IMR-90 (cell line): ENCODE data around the gene PREP. TPM values are rescaled to one million over a fixed set of nuclear protein-coding genes. Genes with fewer than 3 reads are reported as not detected.

Source experiments
- ATAC-seq: fragments of 200-7000 bp; cut with Tn5 transposase; 2 replicates; pipeline ENCODE4 v1.9.1; 2020; ENCODE audit warnings: low read depth, mild to moderate bottlenecking, moderate library complexity
- BruUV-seq: library from RNA; stranded (reverse); fragments of 400-500 nt; replicated peaks from 2 replicates; lab custom pipeline; 2021; lab: Mats Ljungman, UMichigan
- CTCF ChIA-PET: fragments of 300-600 bp; formaldehyde crosslinking; extraction: SDS; loops from one replicate; lab custom pipeline; 2021; ENCODE audit warnings: antibody characterized with exemption; lab: Yijun Ruan, JAX
- POLR2A ChIA-PET: fragments of 300-600 bp; sonication (Branson Sonifier 250); formaldehyde crosslinking; loops from one replicate; lab custom pipeline; 2022; ENCODE audit warnings: antibody characterized with exemption; ENCODE audit not compliant: unreplicated experiment; lab: Charles Lee
- DNase-seq: peaks from one replicate; pipeline ENCODE4 v3.0.0; 2013
- H2AFZ ChIP-seq: replicated peaks from 2 replicates; pipeline ENCODE3; 2013; ENCODE audit warnings: low read length, mild to moderate bottlenecking; ENCODE audit not compliant: poor library complexity
- H2AK5ac ChIP-seq: 2 replicates; pipeline ENCODE4 v1.6.1; 2013; ENCODE audit warnings: low read depth, low read length, inconsistent platforms
- H2AK9ac ChIP-seq: replicated peaks from 2 replicates; pipeline ENCODE3; 2013; ENCODE audit warnings: mild to moderate bottlenecking, low read depth, low read length, moderate library complexity; ENCODE audit not compliant: poor library complexity
- H2BK120ac ChIP-seq: 2 replicates; pipeline ENCODE4 v1.6.1; 2013; ENCODE audit warnings: low read depth, low read length, inconsistent platforms
- H2BK15ac ChIP-seq: 3 replicates; pipeline ENCODE4 v1.6.1; 2013; ENCODE audit warnings: low read depth, low read length, inconsistent platforms
- H2BK20ac ChIP-seq: 2 replicates; pipeline ENCODE4 v1.6.1; 2013; ENCODE audit warnings: low read depth, mild to moderate bottlenecking, inconsistent platforms, low read length, moderate library complexity
- H2BK5ac ChIP-seq: 2 replicates; pipeline ENCODE4 v1.6.1; 2013; ENCODE audit warnings: mild to moderate bottlenecking, low read depth, low read length, inconsistent platforms; ENCODE audit not compliant: poor library complexity, severe bottlenecking
- H3K14ac ChIP-seq: replicated peaks from 2 replicates; pipeline ENCODE4 v1.6.1; 2013; ENCODE audit warnings: low read depth, low read length, inconsistent platforms
- H3K18ac ChIP-seq: 2 replicates; pipeline ENCODE4 v1.6.1; 2013; ENCODE audit warnings: low read depth, low read length, control low read depth
- H3K23ac ChIP-seq: 2 replicates; pipeline ENCODE4 v1.6.1; 2013; ENCODE audit warnings: low read depth, low read length, inconsistent platforms
- H3K27ac ChIP-seq: 2 replicates; pipeline ENCODE4 v1.5.1; 2013; ENCODE audit warnings: mild to moderate bottlenecking, control low read depth, low read length; ENCODE audit not compliant: insufficient read depth
- H3K27me3 ChIP-seq: 2 replicates; pipeline ENCODE4 v1.6.1; 2013; ENCODE audit warnings: low read length; ENCODE audit not compliant: control insufficient read depth, insufficient read depth
- H3K36me3 ChIP-seq: 2 replicates; pipeline ENCODE4 v1.6.1; 2013; ENCODE audit warnings: low read length, mixed read lengths; ENCODE audit not compliant: control insufficient read depth, insufficient read depth
- H3K4ac ChIP-seq: 2 replicates; pipeline ENCODE4 v1.6.1; 2013; ENCODE audit warnings: low read depth, low read length, inconsistent platforms
- H3K4me1 ChIP-seq: 2 replicates; pipeline ENCODE4 v1.6.1; 2013; ENCODE audit warnings: low read length, mixed read lengths; ENCODE audit not compliant: control insufficient read depth, insufficient read depth
- H3K4me2 ChIP-seq: 2 replicates; pipeline ENCODE4 v1.6.1; 2013; ENCODE audit warnings: low read depth, mild to moderate bottlenecking, control low read depth, low read length, moderate library complexity
- H3K4me3 ChIP-seq: 2 replicates; pipeline ENCODE4 v1.5.1; 2013; ENCODE audit warnings: low read depth, mild to moderate bottlenecking, control low read depth, low read length, moderate library complexity; ENCODE audit not compliant: insufficient read depth
- H3K56ac ChIP-seq: 2 replicates; pipeline ENCODE4 v1.6.1; 2013; ENCODE audit warnings: low read length, inconsistent platforms; ENCODE audit not compliant: insufficient read depth; ENCODE audit errors: extremely low read depth
- H3K79me1 ChIP-seq, 2 experiments: 2 replicates each; pipeline ENCODE4 v1.6.1; 2013; ENCODE audit warnings: low read length in 2 of 2, inconsistent platforms in 1 of 2, low read depth in 1 of 2
- H3K9ac ChIP-seq: 2 replicates; pipeline ENCODE4 v1.6.1; 2013; ENCODE audit warnings: low read depth, low read length, control low read depth
- H3K9me1 ChIP-seq: 2 replicates; pipeline ENCODE4 v1.6.1; 2013; ENCODE audit warnings: low read length, inconsistent platforms; ENCODE audit not compliant: insufficient read depth
- H3K9me3 ChIP-seq: 2 replicates; pipeline ENCODE4 v1.6.1; 2013; ENCODE audit warnings: low read length; ENCODE audit not compliant: control insufficient read depth, insufficient read depth
- H4K20me1 ChIP-seq: 2 replicates; pipeline ENCODE4 v1.6.1; 2013; ENCODE audit warnings: low read length, inconsistent platforms; ENCODE audit not compliant: insufficient read depth
- H4K5ac ChIP-seq: 2 replicates; pipeline ENCODE4 v1.6.1; 2013; ENCODE audit warnings: mild to moderate bottlenecking, low read depth, low read length, control low read depth
- H4K8ac ChIP-seq, 2 experiments: 2 replicates each; pipeline ENCODE4 v1.6.1; 2013; ENCODE audit warnings: low read depth in 2 of 2, low read length in 2 of 2, control low read depth in 1 of 2, inconsistent platforms in 1 of 2
- H4K91ac ChIP-seq: 2 replicates; pipeline ENCODE4 v1.6.1; 2013; ENCODE audit warnings: low read depth, low read length, inconsistent platforms; ENCODE audit not compliant: insufficient read depth
- CEBPB ChIP-seq: IDR thresholded peaks from 2 replicates; pipeline ENCODE4 v1.6.1; 2012; ENCODE audit warnings: low read depth, low read length, improper control_type of control experiment
- FOS ChIP-seq: fragments of 150-350 bp; IDR thresholded peaks from 2 replicates; pipeline ENCODE4 v1.6.1; 2016; ENCODE audit warnings: low read depth, low read length
- MAFK ChIP-seq: IDR thresholded peaks from 2 replicates; pipeline ENCODE4 v1.6.1; 2012; ENCODE audit warnings: low read depth, low read length, improper control_type of control experiment
- MAZ ChIP-seq: IDR thresholded peaks from 2 replicates; pipeline ENCODE4 v1.6.1; 2012; ENCODE audit warnings: low read depth, mild to moderate bottlenecking, low read length, improper control_type of control experiment, moderate library complexity, borderline replicate concordance
- MXI1 ChIP-seq: IDR thresholded peaks from 2 replicates; pipeline ENCODE4 v1.6.1; 2012; ENCODE audit warnings: low read depth, mild to moderate bottlenecking, low read length, moderate library complexity, borderline replicate concordance
- NFE2L2 ChIP-seq: fragments of 150-350 bp; IDR thresholded peaks from 2 replicates; pipeline ENCODE4 v1.6.1; 2016; ENCODE audit warnings: low read depth, mild to moderate bottlenecking, low read length
- POLR2A ChIP-seq: IDR thresholded peaks from 2 replicates; pipeline ENCODE4 v1.6.1; 2012; ENCODE audit warnings: mild to moderate bottlenecking, low read depth, low read length
- RAD21 ChIP-seq: IDR thresholded peaks from 2 replicates; pipeline ENCODE4 v1.6.1; 2012; ENCODE audit warnings: low read length, improper control_type of control experiment
- RCOR1 ChIP-seq: IDR thresholded peaks from 2 replicates; pipeline ENCODE4 v1.6.1; 2012; ENCODE audit warnings: mild to moderate bottlenecking, low read length, improper control_type of control experiment; ENCODE audit not compliant: insufficient replicate concordance
- RFX5 ChIP-seq: IDR thresholded peaks from 2 replicates; pipeline ENCODE4 v1.8.0; 2012; ENCODE audit warnings: low read depth, mild to moderate bottlenecking, low read length, moderate library complexity
- SMC3 ChIP-seq: fragments of 150-350 bp; IDR thresholded peaks from 2 replicates; pipeline ENCODE4 v1.6.1; 2016; ENCODE audit warnings: low read depth, mild to moderate bottlenecking, antibody characterized with exemption, low read length, moderate library complexity
- WGBS, 2 experiments: methylation state at CpG; one replicate each; pipeline versions ENCODE4 v1.1.5 to v1.1.7; 2013; ENCODE audit warnings: missing lambda C conversion rate in 2 of 2; ENCODE audit not compliant: insufficient read length in 1 of 2; ENCODE audit errors: extremely low coverage in 2 of 2; 5-methylcytosine and 5-hydroxymethylcytosine counted together
- dilution Hi-C: fragments of 300-500 bp; cut with HindIII; formaldehyde crosslinking; loops from one replicate; pipeline ENCODE4 v1.14.3; 2018; ENCODE audit warnings: low sequenced_read_pairs; ENCODE audit not compliant: unreplicated experiment
- in situ Hi-C: fragments of 300-500 bp; cut with MboI; formaldehyde crosslinking; loops from 3 replicates; pipeline ENCODE4 v1.14.3; 2019; ENCODE audit warnings: low sequenced_read_pairs, inconsistent platforms, mixed read lengths
- intact Hi-C: fragments of 100-400 bp; cut with micrococcal nuclease; formaldehyde crosslinking; loops from 2 replicates; pipeline ENCODE4 v1.10.0; 2022
- polyA plus RNA-seq, 3 experiments: library from polyadenylated mRNA; depleted of rRNA; stranded (reverse); fragments of >200 nt; gene quantifications; 2 replicates each; pipeline ENCODE4 v1.2.3, GENCODE V29; 2012; ENCODE audit warnings: low replicate concordance in 1 of 3
- total RNA-seq: library from RNA; depleted of rRNA; stranded (reverse); fragments of >200 nt; gene quantifications from 2 replicates; pipeline ENCODE4 v1.2.3, GENCODE V29; 2012
- TF ChIP-seq, protein P1 (sequence below): fragments of 150-350 bp; IDR thresholded peaks from 2 replicates; pipeline ENCODE4 v1.6.1; 2016; ENCODE audit warnings: low read depth, mild to moderate bottlenecking, low read length, moderate library complexity, borderline replicate concordance
- TF ChIP-seq, protein P2 (sequence below): conservative IDR thresholded peaks from 2 replicates; pipeline ENCODE4 v1.5.1; 2012; ENCODE audit warnings: mild to moderate bottlenecking, low read depth, low read length, improper control_type of control experiment

PREP gene
- total and polyA plus RNA-seq, 2 of the 4 experiments (the other 2 are of a cell fraction), result 21.0 to 25.7 TPM

DNA sequence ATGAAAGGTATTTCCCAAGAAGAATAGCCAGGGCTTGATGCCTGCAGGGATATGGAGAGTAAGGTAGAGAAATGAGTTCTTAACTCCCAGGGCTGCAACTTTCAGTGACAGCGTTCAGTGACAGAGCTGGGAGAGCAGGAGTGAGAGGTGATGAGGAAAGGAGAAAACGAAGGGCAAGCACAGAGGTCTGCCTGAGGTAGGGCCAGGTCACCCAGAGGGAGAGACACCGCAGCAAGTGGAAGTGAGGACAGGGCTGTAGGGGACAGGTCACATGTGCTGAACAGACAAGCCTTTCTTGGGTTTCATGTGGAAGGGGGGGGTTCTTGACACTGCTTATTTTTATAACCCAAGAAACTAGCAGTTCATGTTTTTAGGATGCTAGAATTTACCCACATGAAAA, 72.5 kb downstream of the PREP start:
- CTCF ChIA-PET, result no interaction called here
- Histone ChIP-seq H3K4me3 (no peak overlapping the region), H3K4me1 (peaks cover 3% of the 10 kb centered on the region; the same call in 1 of the 2 replicates), H3K79me1 (peaks cover 3 to 18% of the 10 kb centered on the region in 2 experiments), H2BK5ac (no peak overlapping the region), H2BK120ac (no peak overlapping the region), H3K56ac (no peak overlapping the region), H4K20me1 (peaks cover 13% of the 10 kb centered on the region; the same call in 1 of the 2 replicates), H2AK9ac (no peak overlapping the region), H2AK5ac (no peak overlapping the region), H3K9ac (no peak overlapping the region), H3K4ac (no peak overlapping the region), H3K36me3 (peaks cover 19% of the 10 kb centered on the region), H4K8ac (no peak overlapping the region), H4K5ac (no peak overlapping the region), H3K27ac (no peak overlapping the region), H2BK20ac (no peak overlapping the region), H3K9me1 (peaks cover 4% of the 10 kb centered on the region), H3K4me2 (no peak overlapping the region), H2AFZ (no peak overlapping the region), H2BK15ac (no peak overlapping the region), H3K18ac (no peak overlapping the region), H3K9me3 (no peaks in the 10 kb centered on the region), H3K23ac (no peak overlapping the region), H4K91ac (no peak overlapping the region), H3K27me3 (no peaks in the 10 kb centered on the region), H3K14ac (no peak overlapping the region)
- in situ Hi-C loops (no loop called here), intact Hi-C loops (no loop called here), dilution Hi-C loops (no loop called here)
- DNase-seq, result no peak
- no peak for ATAC-seq
- POLR2A ChIA-PET, result no interaction called here
- TF ChIP-seq, protein P1, sequence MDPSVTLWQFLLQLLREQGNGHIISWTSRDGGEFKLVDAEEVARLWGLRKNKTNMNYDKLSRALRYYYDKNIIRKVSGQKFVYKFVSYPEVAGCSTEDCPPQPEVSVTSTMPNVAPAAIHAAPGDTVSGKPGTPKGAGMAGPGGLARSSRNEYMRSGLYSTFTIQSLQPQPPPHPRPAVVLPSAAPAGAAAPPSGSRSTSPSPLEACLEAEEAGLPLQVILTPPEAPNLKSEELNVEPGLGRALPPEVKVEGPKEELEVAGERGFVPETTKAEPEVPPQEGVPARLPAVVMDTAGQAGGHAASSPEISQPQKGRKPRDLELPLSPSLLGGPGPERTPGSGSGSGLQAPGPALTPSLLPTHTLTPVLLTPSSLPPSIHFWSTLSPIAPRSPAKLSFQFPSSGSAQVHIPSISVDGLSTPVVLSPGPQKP, result no peak
- no peak for TF ChIP-seq MAFK
- no peak for TF ChIP-seq RCOR1
- TF ChIP-seq NFE2L2, result no peak
- TF ChIP-seq SMC3, result no peak
- TF ChIP-seq MXI1, result no peak
- no peak for TF ChIP-seq FOS
- no peak for TF ChIP-seq MAZ
- TF ChIP-seq, protein P2, sequence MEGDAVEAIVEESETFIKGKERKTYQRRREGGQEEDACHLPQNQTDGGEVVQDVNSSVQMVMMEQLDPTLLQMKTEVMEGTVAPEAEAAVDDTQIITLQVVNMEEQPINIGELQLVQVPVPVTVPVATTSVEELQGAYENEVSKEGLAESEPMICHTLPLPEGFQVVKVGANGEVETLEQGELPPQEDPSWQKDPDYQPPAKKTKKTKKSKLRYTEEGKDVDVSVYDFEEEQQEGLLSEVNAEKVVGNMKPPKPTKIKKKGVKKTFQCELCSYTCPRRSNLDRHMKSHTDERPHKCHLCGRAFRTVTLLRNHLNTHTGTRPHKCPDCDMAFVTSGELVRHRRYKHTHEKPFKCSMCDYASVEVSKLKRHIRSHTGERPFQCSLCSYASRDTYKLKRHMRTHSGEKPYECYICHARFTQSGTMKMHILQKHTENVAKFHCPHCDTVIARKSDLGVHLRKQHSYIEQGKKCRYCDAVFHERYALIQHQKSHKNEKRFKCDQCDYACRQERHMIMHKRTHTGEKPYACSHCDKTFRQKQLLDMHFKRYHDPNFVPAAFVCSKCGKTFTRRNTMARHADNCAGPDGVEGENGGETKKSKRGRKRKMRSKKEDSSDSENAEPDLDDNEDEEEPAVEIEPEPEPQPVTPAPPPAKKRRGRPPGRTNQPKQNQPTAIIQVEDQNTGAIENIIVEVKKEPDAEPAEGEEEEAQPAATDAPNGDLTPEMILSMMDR, result no peak
- TF ChIP-seq RAD21, result no peak
- no peak for TF ChIP-seq POLR2A
- TF ChIP-seq RFX5, result no peak
- no peak for TF ChIP-seq CEBPB
- no TSS peak for BruUV-seq
- WGBS, 2 experiments, result 94% methylated on average over 3 of the region's 3 CpGs; no CpG with 5 or more reads in 1 of the 2 experiments
